ENCODE results near the gene HLCS.
"Not testable (repeated sequence)": the region's sequence is repeated elsewhere in the genome, so short reads cannot be mapped to it uniquely, and the experiment has no call there.

The HLCS gene

DNA sequence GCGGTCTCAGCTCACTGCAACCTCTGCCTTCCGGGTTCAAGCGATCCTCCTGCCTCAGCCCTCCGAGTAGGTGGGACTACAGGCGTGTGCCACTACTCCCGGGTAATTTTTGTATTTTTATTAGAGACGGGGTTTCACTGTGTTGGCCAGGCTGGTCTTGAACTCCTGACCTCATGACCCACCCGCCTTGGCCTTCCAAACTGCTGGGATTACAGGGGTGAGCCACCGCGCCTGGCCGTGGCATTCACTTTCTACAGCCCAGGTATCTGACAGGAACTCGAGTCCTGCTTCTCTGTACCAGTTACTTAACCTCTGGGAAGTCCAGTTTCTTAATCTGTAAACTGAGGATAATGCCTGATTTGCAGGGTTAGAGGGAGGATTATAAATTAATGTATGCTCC lies 36.4 kb upstream of the HLCS start:
- not testable (repeated sequence) for H2AK5ac ChIP-seq (ENCODE audit: low read depth, low read length); H3K4me1 ChIP-seq (ENCODE audit: control insufficient read depth in 2 of 2, insufficient read depth in 1 of 2, low read depth in 1 of 2, low read length in 2 of 2); H3K4me2 ChIP-seq (ENCODE audit: insufficient read depth, low read length, poor library complexity, severe bottlenecking); H2AFZ ChIP-seq (ENCODE audit: low read length); H2BK12ac ChIP-seq (ENCODE audit: low read length); H3K4me3 ChIP-seq (ENCODE audit: low read length in 2 of 2); H2BK120ac ChIP-seq (ENCODE audit: low read depth, low read length); H3K23ac ChIP-seq (ENCODE audit: low read depth, low read length, poor library complexity); H3K14ac ChIP-seq (ENCODE audit: low read length); H4K8ac ChIP-seq (ENCODE audit: low read depth, low read length); H3K4ac ChIP-seq (ENCODE audit: low read length); H2BK5ac ChIP-seq (ENCODE audit: low read length); H4K91ac ChIP-seq (ENCODE audit: low read depth, low read length, poor library complexity); H3K36me3 ChIP-seq (replicated peaks in 1 of 2; ENCODE audit: control insufficient read depth in 2 of 2, insufficient read depth in 2 of 2, low read length in 2 of 2); H3K9ac ChIP-seq (ENCODE audit: low read depth, low read length, poor library complexity); H3K79me1 ChIP-seq (ENCODE audit: low read depth, low read length); H3K27ac ChIP-seq (replicated peaks; ENCODE audit: low read length); H3K18ac ChIP-seq (ENCODE audit: low read length); H2BK15ac ChIP-seq (ENCODE audit: low read length); DNase-seq (ENCODE audit: low spot score)
- Histone ChIP-seq H3K9me3 (replicated peaks in 1 of 2; ENCODE audit: control insufficient read depth in 2 of 2, insufficient read depth in 1 of 2, low read depth in 1 of 2, low read length in 2 of 2) (peaks cover 2 to 16% of the 10 kb centered on the region in 2 donors), H3K27me3 (ENCODE audit: control insufficient read depth in 3 of 3, insufficient read depth in 3 of 3, low read depth in 1 of 3, low read length in 3 of 3) (peaks cover 0 to 26% (median 7%) of the 10 kb centered on the region in 3 experiments)
- WGBS, 2 donors (ENCODE audit: extremely low coverage in 2 of 2, insufficient read length in 2 of 2, insufficient replicate concordance in 1 of 2), result no CpG with 5 or more reads among the region's 12 CpGs

DNA sequence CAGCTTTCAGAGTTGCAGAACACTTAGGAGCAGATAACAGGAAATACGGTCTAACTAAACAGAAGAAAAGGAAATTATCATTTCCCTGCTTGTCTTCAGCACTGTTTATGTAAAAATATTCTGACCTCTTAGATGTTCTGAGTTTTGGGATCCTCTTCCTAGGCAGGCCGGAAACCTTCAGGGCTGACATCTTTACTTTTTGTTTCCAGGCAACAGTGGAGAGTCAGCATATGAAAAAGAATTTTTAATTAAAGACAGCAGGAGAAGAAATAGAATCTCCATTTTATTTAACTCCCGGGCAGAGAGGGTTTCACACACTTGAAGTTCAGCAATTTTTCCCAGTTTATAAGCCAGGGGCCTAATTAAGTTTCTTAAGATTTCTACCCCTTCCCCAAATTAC lies 35.0 kb upstream of the HLCS start:
- Histone ChIP-seq H3K4me2 (ENCODE audit: insufficient read depth, low read length, poor library complexity, severe bottlenecking) (no peak overlapping the region), H2AFZ (ENCODE audit: low read length) (peak overlapping the region; percentile 89), H2BK120ac (ENCODE audit: low read depth, low read length) (no peak overlapping the region), H3K27ac (replicated peaks; ENCODE audit: low read length) (no peak overlapping the region), H3K9ac (ENCODE audit: low read depth, low read length, poor library complexity) (no peak overlapping the region), H4K8ac (ENCODE audit: low read depth, low read length) (no peak overlapping the region), H3K27me3 (ENCODE audit: control insufficient read depth in 3 of 3, insufficient read depth in 3 of 3, low read depth in 1 of 3, low read length in 3 of 3) (peaks cover 0 to 12% (median 7%) of the 10 kb centered on the region in 3 experiments), H3K79me1 (ENCODE audit: low read depth, low read length) (no peaks in the 10 kb centered on the region), H3K14ac (ENCODE audit: low read length) (no peak overlapping the region), H3K18ac (ENCODE audit: low read length) (no peak overlapping the region), H2AK5ac (ENCODE audit: low read depth, low read length) (no peak overlapping the region), H3K4ac (ENCODE audit: low read length) (no peak overlapping the region), H3K4me3 (ENCODE audit: low read length in 2 of 2) (no peak overlapping the region), H2BK15ac (ENCODE audit: low read length) (no peak overlapping the region), H3K23ac (ENCODE audit: low read depth, low read length, poor library complexity) (no peak overlapping the region), H2BK5ac (ENCODE audit: low read length) (no peak overlapping the region), H3K4me1 (ENCODE audit: control insufficient read depth in 2 of 2, insufficient read depth in 1 of 2, low read depth in 1 of 2, low read length in 2 of 2) (peaks cover 1 to 3% of the 10 kb centered on the region in 2 donors), H3K36me3 (replicated peaks in 1 of 2; ENCODE audit: control insufficient read depth in 2 of 2, insufficient read depth in 2 of 2, low read length in 2 of 2) (no peaks in the 10 kb centered on the region), H3K9me3 (replicated peaks in 1 of 2; ENCODE audit: control insufficient read depth in 2 of 2, insufficient read depth in 1 of 2, low read depth in 1 of 2, low read length in 2 of 2) (peaks cover 2 to 13% of the 10 kb centered on the region in 2 donors), H4K91ac (ENCODE audit: low read depth, low read length, poor library complexity) (no peak overlapping the region), H2BK12ac (ENCODE audit: low read length) (no peak overlapping the region)
- no peak for DNase-seq (ENCODE audit: low spot score)
- WGBS, 2 donors (ENCODE audit: extremely low coverage in 2 of 2, insufficient read length in 2 of 2, insufficient replicate concordance in 1 of 2), result no CpG with 5 or more reads among the region's 3 CpGs

DNA sequence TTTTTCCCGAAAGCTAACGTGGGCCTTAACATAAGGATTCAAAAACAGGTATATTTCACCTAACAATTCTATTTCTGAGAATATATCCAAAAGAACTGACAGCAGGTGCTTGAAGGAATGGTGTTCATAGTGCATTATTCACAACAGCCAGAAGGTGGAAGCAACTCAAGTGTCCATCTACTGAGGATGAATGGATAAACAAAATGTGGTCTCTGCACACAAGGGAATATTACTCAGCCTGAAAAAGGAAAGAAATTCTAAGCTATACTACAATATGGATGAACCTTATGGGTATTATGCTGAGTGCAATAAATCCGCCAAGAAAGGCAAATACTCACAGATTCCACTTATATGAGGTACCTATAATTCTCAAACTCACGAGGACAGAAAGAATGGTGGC lies 33.9 kb upstream of the HLCS start:
- H2BK5ac ChIP-seq (ENCODE audit: low read length), result no peak overlapping the region
- H3K27ac ChIP-seq (replicated peaks; ENCODE audit: low read length), result no peak overlapping the region
- H3K14ac ChIP-seq (ENCODE audit: low read length), result no peak overlapping the region
- peaks cover 0 to 3% of the 10 kb centered on the region in 2 donors for H3K4me1 ChIP-seq (ENCODE audit: control insufficient read depth in 2 of 2, insufficient read depth in 1 of 2, low read depth in 1 of 2, low read length in 2 of 2)
- H2BK12ac ChIP-seq (ENCODE audit: low read length), result no peak overlapping the region
- H3K9ac ChIP-seq (ENCODE audit: low read depth, low read length, poor library complexity), result no peak overlapping the region
- H2BK15ac ChIP-seq (ENCODE audit: low read length), result no peak overlapping the region
- H2BK120ac ChIP-seq (ENCODE audit: low read depth, low read length), result no peak overlapping the region
- no peaks in the 10 kb centered on the region for H3K79me1 ChIP-seq (ENCODE audit: low read depth, low read length)
- H3K4me2 ChIP-seq (ENCODE audit: insufficient read depth, low read length, poor library complexity, severe bottlenecking), result no peak overlapping the region
- no peak overlapping the region for H3K4me3 ChIP-seq (ENCODE audit: low read length in 2 of 2)
- WGBS, 2 donors (ENCODE audit: extremely low coverage in 2 of 2, insufficient read length in 2 of 2, insufficient replicate concordance in 1 of 2), result no CpG with 5 or more reads among the region's 4 CpGs
- no peak overlapping the region for H3K18ac ChIP-seq (ENCODE audit: low read length)
- H3K4ac ChIP-seq (ENCODE audit: low read length), result no peak overlapping the region
- H4K91ac ChIP-seq (ENCODE audit: low read depth, low read length, poor library complexity), result no peak overlapping the region
- no peaks in the 10 kb centered on the region for H3K36me3 ChIP-seq (replicated peaks in 1 of 2; ENCODE audit: control insufficient read depth in 2 of 2, insufficient read depth in 2 of 2, low read length in 2 of 2)
- no peak overlapping the region for H3K23ac ChIP-seq (ENCODE audit: low read depth, low read length, poor library complexity)
- H2AK5ac ChIP-seq (ENCODE audit: low read depth, low read length), result no peak overlapping the region
- DNase-seq (ENCODE audit: low spot score), result no peak
- peaks cover 0 to 6% of the 10 kb centered on the region in 2 donors for H3K9me3 ChIP-seq (replicated peaks in 1 of 2; ENCODE audit: control insufficient read depth in 2 of 2, insufficient read depth in 1 of 2, low read depth in 1 of 2, low read length in 2 of 2)
- no peak overlapping the region for H2AFZ ChIP-seq (ENCODE audit: low read length)
- H4K8ac ChIP-seq (ENCODE audit: low read depth, low read length), result no peak overlapping the region
- peaks cover 0 to under 1% (median 0%) of the 10 kb centered on the region in 3 experiments for H3K27me3 ChIP-seq (ENCODE audit: control insufficient read depth in 3 of 3, insufficient read depth in 3 of 3, low read depth in 1 of 3, low read length in 3 of 3)

DNA sequence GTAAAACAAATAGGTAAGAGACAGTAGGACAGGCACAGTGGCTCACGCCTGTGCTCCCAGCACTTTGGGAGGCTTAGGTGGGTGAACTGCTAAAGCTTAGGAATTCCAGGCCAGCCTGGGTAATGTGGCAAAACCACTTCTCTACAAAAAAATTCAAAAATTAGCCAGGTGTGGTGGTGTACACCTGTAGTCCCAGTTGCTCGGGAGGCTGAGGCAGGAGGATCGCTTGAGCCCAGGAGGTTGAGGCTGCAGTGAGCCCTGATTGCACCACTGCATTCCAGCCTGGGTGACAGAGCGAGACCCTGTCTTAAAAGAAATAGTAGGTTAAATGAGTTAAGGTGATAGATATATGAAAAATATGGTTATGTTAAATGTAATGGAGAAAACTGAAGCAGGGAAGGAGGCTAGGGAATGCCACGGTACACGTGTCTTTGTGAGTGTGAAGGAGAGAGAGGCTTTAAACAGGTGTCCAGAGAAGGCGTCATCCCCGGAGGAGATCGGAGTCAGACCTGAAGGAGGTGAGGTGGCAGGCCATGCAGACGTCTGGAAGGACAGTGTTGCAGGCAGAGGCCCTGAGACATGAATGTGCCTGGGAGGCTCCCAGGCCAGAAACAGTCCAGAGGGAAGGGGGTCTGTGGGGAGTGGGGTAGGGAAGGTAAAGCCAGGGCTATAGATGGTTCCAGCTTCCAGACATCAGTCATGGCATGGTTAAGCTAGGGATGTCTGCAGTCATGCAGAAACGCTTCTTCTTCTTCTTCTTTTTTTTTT lies 32.8 kb upstream of the HLCS start:
- H3K36me3 ChIP-seq (replicated peaks in 1 of 2; ENCODE audit: control insufficient read depth in 2 of 2, insufficient read depth in 2 of 2, low read length in 2 of 2), result no peaks in the 10 kb centered on the region
- peak overlapping the region; percentile 16 for H2BK120ac ChIP-seq (ENCODE audit: low read depth, low read length)
- H3K4me1 ChIP-seq (ENCODE audit: control insufficient read depth in 2 of 2, insufficient read depth in 1 of 2, low read depth in 1 of 2, low read length in 2 of 2), result peaks cover 0 to 3% of the 10 kb centered on the region in 2 donors
- H2BK15ac ChIP-seq (ENCODE audit: low read length), result no peak overlapping the region
- no peak overlapping the region for H2AFZ ChIP-seq (ENCODE audit: low read length)
- H2AK5ac ChIP-seq (ENCODE audit: low read depth, low read length), result no peak overlapping the region
- H3K9me3 ChIP-seq (replicated peaks in 1 of 2; ENCODE audit: control insufficient read depth in 2 of 2, insufficient read depth in 1 of 2, low read depth in 1 of 2, low read length in 2 of 2), result peaks cover 0 to 6% of the 10 kb centered on the region in 2 donors
- DNase-seq (ENCODE audit: low spot score), result no peak
- no peaks in the 10 kb centered on the region for H3K79me1 ChIP-seq (ENCODE audit: low read depth, low read length)
- H4K8ac ChIP-seq (ENCODE audit: low read depth, low read length), result no peak overlapping the region
- H3K9ac ChIP-seq (ENCODE audit: low read depth, low read length, poor library complexity), result no peak overlapping the region
- no peak overlapping the region for H3K4ac ChIP-seq (ENCODE audit: low read length)
- no peak overlapping the region for H3K27ac ChIP-seq (replicated peaks; ENCODE audit: low read length)
- no peak overlapping the region for H3K14ac ChIP-seq (ENCODE audit: low read length)
- no peak overlapping the region for H3K4me3 ChIP-seq (ENCODE audit: low read length in 2 of 2)
- no peak overlapping the region for H2BK12ac ChIP-seq (ENCODE audit: low read length)
- no peak overlapping the region for H3K4me2 ChIP-seq (ENCODE audit: insufficient read depth, low read length, poor library complexity, severe bottlenecking)
- no peak overlapping the region for H2BK5ac ChIP-seq (ENCODE audit: low read length)
- H3K27me3 ChIP-seq (ENCODE audit: control insufficient read depth in 3 of 3, insufficient read depth in 3 of 3, low read depth in 1 of 3, low read length in 3 of 3), result no peaks in the 10 kb centered on the region
- no peak overlapping the region for H4K91ac ChIP-seq (ENCODE audit: low read depth, low read length, poor library complexity)
- no peak overlapping the region for H3K18ac ChIP-seq (ENCODE audit: low read length)
- no CpG with 5 or more reads among the region's 11 CpGs for WGBS, 2 donors (ENCODE audit: extremely low coverage in 2 of 2, insufficient read length in 2 of 2, insufficient replicate concordance in 1 of 2)
- no peak overlapping the region for H3K23ac ChIP-seq (ENCODE audit: low read depth, low read length, poor library complexity)

Measured in neuronal stem cell (in vitro differentiated cells).